HEK293 (cell line): ENCODE data around the gene ZNF330.
"Not testable (repeated sequence)": the region's sequence is repeated elsewhere in the genome, so short reads cannot be mapped to it uniquely, and the experiment has no call there.

Experiments used
- CTCF ChIA-PET: fragments of 350-600 bp; formaldehyde crosslinking; extraction: SDS; loops from one replicate; lab custom pipeline; 2021; ENCODE audit warnings: antibody characterized with exemption; lab: Yijun Ruan, JAX
- POLR2A ChIA-PET: fragments of 300-600 bp; formaldehyde crosslinking; extraction: SDS; loops from one replicate; lab custom pipeline; 2020; ENCODE audit warnings: antibody characterized with exemption, inconsistent platforms; lab: Yijun Ruan, JAX
- H3K27ac ChIP-seq: fragments of 200-500 bp; sonication (Bioruptor generic); 2 replicates; pipeline ENCODE4 v1.5.1; 2014; ENCODE audit warnings: low read depth, low read length, control low read depth, inconsistent platforms; ENCODE audit errors: extremely low read depth
- H3K36me3 ChIP-seq, 2 experiments: fragments of 200-500 bp in 1 of 2; sonication (Bioruptor generic) in 1 of 2; 1 replicate in 1 of 2; 2 replicates in 1 of 2; pipeline ENCODE4 v1.5.1; 2014 to 2017; ENCODE audit warnings: inconsistent platforms in 2 of 2, low read length in 2 of 2; ENCODE audit not compliant: control insufficient read depth in 2 of 2, insufficient read depth in 1 of 2
- H3K4me1 ChIP-seq: fragments of 200-500 bp; sonication (Bioruptor generic); 2 replicates; pipeline ENCODE4 v1.5.1; 2014; ENCODE audit warnings: mild to moderate bottlenecking, low read length, inconsistent platforms; ENCODE audit not compliant: control insufficient read depth, insufficient read depth
- H3K4me3 ChIP-seq: 2 replicates; pipeline ENCODE4 v1.5.1; 2011; ENCODE audit warnings: low read depth, mild to moderate bottlenecking, control low read depth, low read length, moderate library complexity
- H3K9me3 ChIP-seq: fragments of 200-500 bp; sonication (Bioruptor generic); 2 replicates; pipeline ENCODE4 v1.5.1; 2014; ENCODE audit warnings: low read depth, low read length, inconsistent platforms; ENCODE audit not compliant: control insufficient read depth, insufficient read depth
- ZBTB17 ChIP-seq: fragments of 450-650 bp; formaldehyde crosslinking; IDR thresholded peaks from 2 replicates; pipeline ENCODE4 v1.5.1; 2016; ENCODE audit warnings: missing biosample characterization, missing genetic modification characterization
- ZBTB6 ChIP-seq: fragments of 450-650 bp; formaldehyde crosslinking; IDR thresholded peaks from 2 replicates; pipeline ENCODE4 v1.5.1; 2017; ENCODE audit warnings: missing biosample characterization, missing genetic modification characterization
- ZBTB8A ChIP-seq: fragments of 450-650 bp; formaldehyde crosslinking; IDR thresholded peaks from 2 replicates; pipeline ENCODE4 v1.5.1; 2016; ENCODE audit warnings: missing biosample characterization, missing genetic modification characterization
- ZNF138 ChIP-seq: fragments of 450-650 bp; formaldehyde crosslinking; IDR thresholded peaks from 2 replicates; pipeline ENCODE4 v1.5.1; 2016; ENCODE audit warnings: missing biosample characterization, missing genetic modification characterization, borderline replicate concordance
- ZNF211 ChIP-seq: fragments of 450-650 bp; formaldehyde crosslinking; IDR thresholded peaks from 2 replicates; pipeline ENCODE4 v1.5.1; 2016; ENCODE audit warnings: low read depth, missing biosample characterization, missing genetic modification characterization
- ZNF248 ChIP-seq: fragments of 450-650 bp; formaldehyde crosslinking; IDR thresholded peaks from 2 replicates; pipeline ENCODE4 v1.5.1; 2017; ENCODE audit warnings: missing biosample characterization, missing genetic modification characterization
- ZNF266 ChIP-seq: fragments of 450-650 bp; formaldehyde crosslinking; IDR thresholded peaks from 2 replicates; pipeline ENCODE4 v1.5.1; 2016; ENCODE audit warnings: missing biosample characterization, missing genetic modification characterization, low read depth
- ZNF335 ChIP-seq: fragments of 450-650 bp; formaldehyde crosslinking; conservative IDR thresholded peaks from 2 replicates; pipeline ENCODE4 v1.5.1; 2016; ENCODE audit warnings: missing biosample characterization, missing genetic modification characterization
- ZNF558 ChIP-seq: fragments of 450-650 bp; formaldehyde crosslinking; IDR thresholded peaks from 2 replicates; pipeline ENCODE4 v1.5.1; 2016; ENCODE audit warnings: missing biosample characterization, missing genetic modification characterization
- ZNF623 ChIP-seq: fragments of 450-650 bp; formaldehyde crosslinking; IDR thresholded peaks from 2 replicates; pipeline ENCODE4 v1.5.1; 2016; ENCODE audit warnings: missing biosample characterization, missing genetic modification characterization
- ZNF692 ChIP-seq: fragments of 450-650 bp; formaldehyde crosslinking; IDR thresholded peaks from 2 replicates; pipeline ENCODE4 v1.5.1; 2016; ENCODE audit warnings: missing biosample characterization, missing genetic modification characterization
- ZNF747 ChIP-seq: fragments of 450-650 bp; formaldehyde crosslinking; IDR thresholded peaks from 2 replicates; pipeline ENCODE4 v1.5.1; 2016; ENCODE audit warnings: missing biosample characterization, missing genetic modification characterization
- ZNF776 ChIP-seq: fragments of 450-650 bp; formaldehyde crosslinking; IDR thresholded peaks from 2 replicates; pipeline ENCODE4 v1.5.0; 2017; ENCODE audit warnings: missing biosample characterization, missing genetic modification characterization, borderline replicate concordance
- ZNF837 ChIP-seq: fragments of 450-650 bp; formaldehyde crosslinking; IDR thresholded peaks from 2 replicates; pipeline ENCODE4 v1.5.1; 2016; ENCODE audit warnings: missing biosample characterization, missing genetic modification characterization

The ZNF330 gene

GRCh38 chr4:141179474-141180373, 41.0 kb upstream of the ZNF330 start:
- Histone ChIP-seq H3K4me1 (no peaks in the 10 kb centered on the region), H3K36me3 (no peaks in the 10 kb centered on the region), H3K27ac (no peak overlapping the region), H3K9me3 (no peaks in the 10 kb centered on the region), H3K4me3 (no peak overlapping the region)
- CTCF ChIA-PET = no interaction called here
- TF ChIP-seq ZNF747 (tag by site-specific recombination) (no peak), ZBTB6 (no peak), ZNF266 (tag by site-specific recombination) (no peak)
- POLR2A ChIA-PET = no interaction called here

GRCh38 chr4:141180991-141181761, 39.5 kb upstream of the ZNF330 start:
- Histone ChIP-seq H3K27ac (no peak overlapping the region), H3K4me3 (no peak overlapping the region), H3K36me3 (no peaks in the 10 kb centered on the region), H3K9me3 (no peaks in the 10 kb centered on the region), H3K4me1 (no peaks in the 10 kb centered on the region)
- no peak for TF ChIP-seq ZBTB8A
- no peak for TF ChIP-seq ZNF776 (tag by site-specific recombination)
- no peak for TF ChIP-seq ZNF138
- TF ChIP-seq ZNF211 = no peak
- POLR2A ChIA-PET = no interaction called here
- CTCF ChIA-PET = no interaction called here

GRCh38 chr4:141183491-141183890, 37.2 kb upstream of the ZNF330 start:
- H3K4me3 ChIP-seq, H3K4me1 ChIP-seq, CTCF ChIA-PET, H3K36me3 ChIP-seq, H3K9me3 ChIP-seq, H3K27ac ChIP-seq, POLR2A ChIA-PET: not testable (repeated sequence)

GRCh38 chr4:141192564-141192963, 28.1 kb upstream of the ZNF330 start:
- TF ChIP-seq ZNF248 = no peak
- peak; percentile 26; the same call in 1 of the 2 replicates for TF ChIP-seq ZNF623 (tag by site-specific recombination)
- CTCF ChIA-PET = interaction anchor here (0.6 kb wide), 1 partner anchor 1527 kb away, joined by 3 read pairs; no protein-coding TSS in a partner anchor
- Histone ChIP-seq H3K4me3 (no peak overlapping the region), H3K4me1 (no peaks in the 10 kb centered on the region), H3K9me3 (no peaks in the 10 kb centered on the region), H3K27ac (no peak overlapping the region), H3K36me3 (no peaks in the 10 kb centered on the region)
- POLR2A ChIA-PET = no interaction called here

GRCh38 chr4:141193516-141194034, 27.1 kb upstream of the ZNF330 start:
- CTCF ChIA-PET = no interaction called here
- H3K36me3 ChIP-seq = no peaks in the 10 kb centered on the region
- TF ChIP-seq ZNF692 (tag by site-specific recombination) (no peak), ZNF335 (tag by site-specific recombination) (no peak), ZNF837 (tag by site-specific recombination) (no peak), ZNF558 (no peak), ZBTB17 (tag by site-specific recombination) (no peak)
- H3K4me3 ChIP-seq = no peak overlapping the region
- POLR2A ChIA-PET = no interaction called here
- no peaks in the 10 kb centered on the region for H3K9me3 ChIP-seq
- H3K27ac ChIP-seq = no peak overlapping the region
- no peaks in the 10 kb centered on the region for H3K4me1 ChIP-seq
